ENCODE data around the gene RALGPS1. TPM values are rescaled to one million over a fixed set of nuclear protein-coding genes. Genes with fewer than 3 reads are reported as not detected.

RALGPS1 gene
- total and polyA plus RNA-seq, 2 of the 13 experiments (the other 11 are each of a cell fraction or from before 2014, with no cell fraction given): 3.7 to 6.5 TPM

GRCh38 chr9:127185931-127186781 lies 271.6 kb downstream of the RALGPS1 start (continued):
- TF ChIP-seq ZNF597 (CRISPR knock-in tag; IDR thresholded peaks at IDR 0.05) (no peak), ZNF724P (CRISPR knock-in tag; IDR thresholded peaks at IDR 0.05; ENCODE audit: borderline replicate concordance) (no peak), ARID5B (CRISPR knock-in tag; IDR thresholded peaks at IDR 0.05) (peak; percentile 41; the same call in 1 of the 2 replicates), MTA3 (CRISPR knock-in tag; IDR thresholded peaks at IDR 0.05) (no peak), ZSCAN9 (CRISPR knock-in tag; IDR thresholded peaks at IDR 0.05; ENCODE audit: borderline replicate concordance) (no peak), NR2F1 (CRISPR knock-in tag; IDR thresholded peaks at IDR 0.05) (no peak), ZBED4 (CRISPR knock-in tag; IDR thresholded peaks at IDR 0.05; ENCODE audit: borderline replicate concordance) (no peak), ZNF143 (CRISPR knock-in tag; IDR thresholded peaks at IDR 0.05) (no peak)
- TF ChIP-seq, protein P1, sequence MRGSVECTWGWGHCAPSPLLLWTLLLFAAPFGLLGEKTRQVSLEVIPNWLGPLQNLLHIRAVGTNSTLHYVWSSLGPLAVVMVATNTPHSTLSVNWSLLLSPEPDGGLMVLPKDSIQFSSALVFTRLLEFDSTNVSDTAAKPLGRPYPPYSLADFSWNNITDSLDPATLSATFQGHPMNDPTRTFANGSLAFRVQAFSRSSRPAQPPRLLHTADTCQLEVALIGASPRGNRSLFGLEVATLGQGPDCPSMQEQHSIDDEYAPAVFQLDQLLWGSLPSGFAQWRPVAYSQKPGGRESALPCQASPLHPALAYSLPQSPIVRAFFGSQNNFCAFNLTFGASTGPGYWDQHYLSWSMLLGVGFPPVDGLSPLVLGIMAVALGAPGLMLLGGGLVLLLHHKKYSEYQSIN (CRISPR knock-in tag; IDR thresholded peaks at IDR 0.05; ENCODE audit: borderline replicate concordance): no peak
- TF ChIP-seq, protein P2, sequence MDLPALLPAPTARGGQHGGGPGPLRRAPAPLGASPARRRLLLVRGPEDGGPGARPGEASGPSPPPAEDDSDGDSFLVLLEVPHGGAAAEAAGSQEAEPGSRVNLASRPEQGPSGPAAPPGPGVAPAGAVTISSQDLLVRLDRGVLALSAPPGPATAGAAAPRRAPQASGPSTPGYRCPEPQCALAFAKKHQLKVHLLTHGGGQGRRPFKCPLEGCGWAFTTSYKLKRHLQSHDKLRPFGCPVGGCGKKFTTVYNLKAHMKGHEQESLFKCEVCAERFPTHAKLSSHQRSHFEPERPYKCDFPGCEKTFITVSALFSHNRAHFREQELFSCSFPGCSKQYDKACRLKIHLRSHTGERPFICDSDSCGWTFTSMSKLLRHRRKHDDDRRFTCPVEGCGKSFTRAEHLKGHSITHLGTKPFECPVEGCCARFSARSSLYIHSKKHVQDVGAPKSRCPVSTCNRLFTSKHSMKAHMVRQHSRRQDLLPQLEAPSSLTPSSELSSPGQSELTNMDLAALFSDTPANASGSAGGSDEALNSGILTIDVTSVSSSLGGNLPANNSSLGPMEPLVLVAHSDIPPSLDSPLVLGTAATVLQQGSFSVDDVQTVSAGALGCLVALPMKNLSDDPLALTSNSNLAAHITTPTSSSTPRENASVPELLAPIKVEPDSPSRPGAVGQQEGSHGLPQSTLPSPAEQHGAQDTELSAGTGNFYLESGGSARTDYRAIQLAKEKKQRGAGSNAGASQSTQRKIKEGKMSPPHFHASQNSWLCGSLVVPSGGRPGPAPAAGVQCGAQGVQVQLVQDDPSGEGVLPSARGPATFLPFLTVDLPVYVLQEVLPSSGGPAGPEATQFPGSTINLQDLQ (CRISPR knock-in tag; IDR thresholded peaks at IDR 0.05): no peak

All from HepG2 (cell line).